ENCODE data around the gene RND1. TPM values are rescaled to one million over a fixed set of nuclear protein-coding genes. Genes with fewer than 3 reads are reported as not detected.

The RND1 gene
- total RNA-seq, 6 experiments from 2014 or later: 0.12 to 0.68 (median 0.18) TPM; not detected in 2

- DNase-seq: no peak
These were observed 24.0 kb upstream of the RND1 start for GRCh38 chr12:48889679-48890078.

GRCh38 chr12:48883305-48884161 lies 17.9 kb upstream of the RND1 start:
- DNase-seq: no peak

More at GRCh38 chr12:48889679-48890078, 24.0 kb upstream of the RND1 start:
- H3K4me1 Mint-ChIP-seq (ENCODE audit: low read depth): peaks cover 11% of the 10 kb centered on the region
- H3K27me3 Mint-ChIP-seq (ENCODE audit: insufficient read depth): peaks cover 15% of the 10 kb centered on the region
- H3K27ac Mint-ChIP-seq: no peak overlapping the region
- TF ChIP-seq CTCF (IDR thresholded peaks at IDR 0.05): no peak
- H3K4me3 Mint-ChIP-seq: no peak overlapping the region
- no peaks in the 10 kb centered on the region for H3K9me3 Mint-ChIP-seq
- H3K36me3 Mint-ChIP-seq (ENCODE audit: low read depth): no peaks in the 10 kb centered on the region

GRCh38 chr12:48882972-48883304 lies 17.3 kb upstream of the RND1 start:
- Mint-ChIP-seq H3K36me3 (ENCODE audit: low read depth) (no peaks in the 10 kb centered on the region), H3K27me3 (ENCODE audit: insufficient read depth) (peaks cover 34% of the 10 kb centered on the region), H3K4me3 (no peak overlapping the region), H3K9me3 (no peaks in the 10 kb centered on the region), H3K27ac (no peak overlapping the region), H3K4me1 (ENCODE audit: low read depth) (peaks cover 25% of the 10 kb centered on the region)
- no peak for DNase-seq
- TF ChIP-seq CTCF (IDR thresholded peaks at IDR 0.05): no peak

More at GRCh38 chr12:48883305-48884161, 17.9 kb upstream of the RND1 start:
- Mint-ChIP-seq H3K4me1 (ENCODE audit: low read depth) (peaks cover 25% of the 10 kb centered on the region), H3K4me3 (no peak overlapping the region), H3K36me3 (ENCODE audit: low read depth) (no peaks in the 10 kb centered on the region), H3K9me3 (no peaks in the 10 kb centered on the region), H3K27ac (no peak overlapping the region), H3K27me3 (ENCODE audit: insufficient read depth) (peaks cover 32% of the 10 kb centered on the region)
- no peak for TF ChIP-seq CTCF (IDR thresholded peaks at IDR 0.05)

DNA sequence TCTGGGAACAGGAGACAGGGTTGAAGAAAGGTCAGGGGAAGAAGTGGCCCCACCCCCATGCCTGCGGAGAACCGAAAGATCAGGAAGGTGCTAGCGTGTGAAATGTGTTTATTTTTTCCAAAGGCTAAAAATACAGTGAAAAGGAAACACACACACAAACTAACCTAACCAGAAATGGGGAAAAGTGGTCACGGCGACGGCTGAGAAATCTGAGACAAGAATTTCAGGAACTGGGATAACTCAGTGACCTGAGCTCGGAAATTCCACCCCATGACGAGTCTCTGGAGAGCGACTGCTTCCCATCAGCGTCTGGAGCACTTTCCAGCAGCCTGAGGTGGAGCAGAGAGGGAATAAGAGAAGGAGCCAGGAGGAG lies 16.6 kb upstream of the RND1 start:
- no peaks in the 10 kb centered on the region for H3K36me3 Mint-ChIP-seq (ENCODE audit: low read depth)
- H3K27me3 Mint-ChIP-seq (ENCODE audit: insufficient read depth): peaks cover 34% of the 10 kb centered on the region
- DNase-seq: no peak
- peaks cover 25% of the 10 kb centered on the region for H3K4me1 Mint-ChIP-seq (ENCODE audit: low read depth)
- TF ChIP-seq CTCF (IDR thresholded peaks at IDR 0.05): no peak
- peak overlapping the region; percentile 77 for H3K4me3 Mint-ChIP-seq
- H3K27ac Mint-ChIP-seq: peak overlapping the region; percentile 44
- H3K9me3 Mint-ChIP-seq: no peaks in the 10 kb centered on the region

DNA sequence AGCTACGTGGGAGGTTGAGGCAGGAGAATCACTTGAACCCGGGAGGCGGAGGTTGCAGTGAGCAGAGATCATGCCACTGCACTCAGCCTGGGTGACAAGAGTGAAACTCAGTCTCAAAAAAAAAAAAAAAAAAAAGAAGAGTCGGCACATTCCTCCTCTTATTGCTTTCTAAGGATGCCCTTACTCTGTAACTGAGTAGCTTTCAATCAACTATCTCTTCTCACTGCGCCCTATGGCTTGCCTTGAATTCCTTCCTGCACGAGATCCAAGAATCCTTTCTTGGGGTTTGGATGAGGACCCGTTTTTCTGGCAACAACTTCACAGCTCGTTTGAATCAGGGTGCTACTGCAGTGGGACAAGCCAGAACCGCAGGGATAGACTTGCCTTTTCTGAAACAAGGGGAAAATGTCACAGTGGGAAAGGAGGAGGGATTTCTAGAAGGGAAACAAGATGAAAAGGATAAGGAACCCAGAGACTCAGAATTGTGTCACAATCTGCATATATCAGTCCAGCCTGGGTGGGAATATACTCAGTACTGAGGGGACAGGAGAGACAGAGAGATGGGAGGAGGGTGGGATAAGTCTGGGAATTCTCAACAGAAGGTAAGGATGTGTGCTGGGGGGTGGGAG lies 16.1 kb upstream of the RND1 start:
- no peak for DNase-seq
- no peaks in the 10 kb centered on the region for H3K36me3 Mint-ChIP-seq (ENCODE audit: low read depth)

More for the DNA sequence above, 16.1 kb upstream of the RND1 start:
- no peaks in the 10 kb centered on the region for H3K9me3 Mint-ChIP-seq
- H3K4me3 Mint-ChIP-seq: peak overlapping the region; percentile 77
- peaks cover 25% of the 10 kb centered on the region for H3K4me1 Mint-ChIP-seq (ENCODE audit: low read depth)
- no peak overlapping the region for H3K27ac Mint-ChIP-seq
- no peak for TF ChIP-seq CTCF (IDR thresholded peaks at IDR 0.05)
- H3K27me3 Mint-ChIP-seq (ENCODE audit: insufficient read depth): peaks cover 34% of the 10 kb centered on the region

Data from HFFc6 (cell line).